NT2/D1 (cell line): Measurements from ENCODE around the gene NFRKB.

Experiments used
- DNase-seq: peaks from one replicate; pipeline ENCODE4 v3.0.0-alpha.2; 2011; ENCODE audit warnings: low read depth, low spot score
- H3K27me3 ChIP-seq: 2 replicates; pipeline ENCODE4 v1.6.0; 2011; ENCODE audit warnings: mild to moderate bottlenecking; ENCODE audit not compliant: insufficient read length, insufficient read depth
- H3K36me3 ChIP-seq: 2 replicates; pipeline ENCODE4 v1.6.1; 2011; ENCODE audit warnings: mild to moderate bottlenecking, low read length, mixed read lengths; ENCODE audit not compliant: insufficient read depth, insufficient read length
- H3K4me1 ChIP-seq: 2 replicates; pipeline ENCODE4 v1.5.1; 2011; ENCODE audit not compliant: insufficient read depth, insufficient read length
- H3K4me3 ChIP-seq: 2 replicates; pipeline ENCODE4 v1.5.1; 2011; ENCODE audit warnings: low read depth; ENCODE audit not compliant: insufficient read length
- H3K9ac ChIP-seq: 2 replicates; pipeline ENCODE4 v1.6.0; 2011; ENCODE audit warnings: low read depth; ENCODE audit not compliant: insufficient read length
- H3K9me3 ChIP-seq: 2 replicates; pipeline ENCODE4 v1.5.1; 2011; ENCODE audit warnings: mild to moderate bottlenecking, low read length; ENCODE audit not compliant: insufficient read depth
- SUZ12 ChIP-seq: IDR thresholded peaks from 2 replicates; pipeline ENCODE4 v1.6.1; 2011; ENCODE audit not compliant: insufficient read length, insufficient read depth; ENCODE audit errors: extremely low read depth
- YY1 ChIP-seq: IDR thresholded peaks from 2 replicates; pipeline ENCODE4 v1.6.1; 2011; ENCODE audit not compliant: insufficient read length, insufficient read depth
- ZNF274 ChIP-seq: IDR thresholded peaks from 2 replicates; pipeline ENCODE4 v1.6.1; 2011; ENCODE audit warnings: mild to moderate bottlenecking, low read depth, low read length

Gene NFRKB

GRCh38 chr11:129933891-129934290, 38.5 kb upstream of the NFRKB start:
- Histone ChIP-seq H3K9me3 (no peaks in the 10 kb centered on the region), H3K27me3 (no peaks in the 10 kb centered on the region), H3K4me1 (no peaks in the 10 kb centered on the region), H3K9ac (no peak overlapping the region), H3K36me3 (peaks cover 38% of the 10 kb centered on the region), H3K4me3 (no peak overlapping the region)
- TF ChIP-seq YY1: no peak
- TF ChIP-seq ZNF274: no peak
- no peak for TF ChIP-seq SUZ12
- no peak for DNase-seq

GRCh38 chr11:129933262-129933661, 37.9 kb upstream of the NFRKB start:
- Histone ChIP-seq H3K4me3 (no peak overlapping the region), H3K36me3 (peaks cover 42% of the 10 kb centered on the region), H3K9me3 (no peaks in the 10 kb centered on the region), H3K9ac (no peak overlapping the region), H3K4me1 (no peaks in the 10 kb centered on the region), H3K27me3 (no peaks in the 10 kb centered on the region)
- no peak for TF ChIP-seq YY1
- TF ChIP-seq ZNF274: no peak
- no peak for TF ChIP-seq SUZ12
- no peak for DNase-seq

GRCh38 chr11:129932381-129933067, 37.1 kb upstream of the NFRKB start:
- H3K4me1 ChIP-seq: no peaks in the 10 kb centered on the region
- H3K9ac ChIP-seq: no peak overlapping the region
- no peak overlapping the region for H3K4me3 ChIP-seq
- DNase-seq: no peak
- TF ChIP-seq YY1: no peak
- peaks cover 41% of the 10 kb centered on the region for H3K36me3 ChIP-seq
- H3K9me3 ChIP-seq: no peaks in the 10 kb centered on the region
- H3K27me3 ChIP-seq: no peaks in the 10 kb centered on the region

- H3K9ac ChIP-seq: no peak overlapping the region
- TF ChIP-seq ZNF274 (no peak), YY1 (no peak), SUZ12 (no peak)
- no peak overlapping the region for H3K4me3 ChIP-seq
- no peaks in the 10 kb centered on the region for H3K27me3 ChIP-seq
- H3K9me3 ChIP-seq: no peaks in the 10 kb centered on the region
- DNase-seq: no peak
- H3K36me3 ChIP-seq: peaks cover 43% of the 10 kb centered on the region
- H3K4me1 ChIP-seq: no peaks in the 10 kb centered on the region
These were observed 35.4 kb upstream of the NFRKB start for GRCh38 chr11:129930743-129931142.

- DNase-seq: no peak
- Histone ChIP-seq H3K9me3 (no peaks in the 10 kb centered on the region), H3K4me3 (no peak overlapping the region), H3K36me3 (peaks cover 43% of the 10 kb centered on the region), H3K27me3 (no peaks in the 10 kb centered on the region), H3K4me1 (no peaks in the 10 kb centered on the region), H3K9ac (no peak overlapping the region)
- no peak for TF ChIP-seq ZNF274
- TF ChIP-seq YY1: no peak
- TF ChIP-seq SUZ12: no peak
These were observed 34.9 kb upstream of the NFRKB start for GRCh38 chr11:129930296-129930695.

GRCh38 chr11:129929721-129930120, 34.3 kb upstream of the NFRKB start:
- Histone ChIP-seq H3K9me3 (no peaks in the 10 kb centered on the region), H3K4me1 (no peaks in the 10 kb centered on the region), H3K36me3 (peaks cover 47% of the 10 kb centered on the region), H3K27me3 (no peaks in the 10 kb centered on the region), H3K4me3 (no peak overlapping the region), H3K9ac (no peak overlapping the region)
- TF ChIP-seq SUZ12 (no peak), ZNF274 (no peak)
- DNase-seq: no peak

GRCh38 chr11:129928923-129929692, 33.7 kb upstream of the NFRKB start:
- Histone ChIP-seq H3K9ac (no peak overlapping the region), H3K9me3 (no peaks in the 10 kb centered on the region), H3K4me1 (no peaks in the 10 kb centered on the region), H3K27me3 (no peaks in the 10 kb centered on the region), H3K4me3 (no peak overlapping the region), H3K36me3 (peaks cover 48% of the 10 kb centered on the region)
- DNase-seq: no peak
- no peak for TF ChIP-seq SUZ12
- TF ChIP-seq YY1: no peak
- no peak for TF ChIP-seq ZNF274

GRCh38 chr11:129922674-129923073, 27.3 kb upstream of the NFRKB start:
- no peak overlapping the region for H3K4me3 ChIP-seq

More at GRCh38 chr11:129922674-129923073, 27.3 kb upstream of the NFRKB start:
- Histone ChIP-seq H3K27me3 (no peaks in the 10 kb centered on the region), H3K4me1 (no peaks in the 10 kb centered on the region), H3K9ac (no peak overlapping the region), H3K9me3 (no peaks in the 10 kb centered on the region), H3K36me3 (peaks cover 36% of the 10 kb centered on the region)
- no peak for DNase-seq
- TF ChIP-seq YY1 (no peak), SUZ12 (no peak), ZNF274 (no peak)
